GM12892 (cell line): ENCODE measurements around the gene LYPD6.

Experiments
- POLR2A ChIP-seq: IDR thresholded peaks from 2 replicates; pipeline ENCODE4 v1.6.1; 2011; ENCODE audit warnings: low read depth, low read length, control low read depth
- POLR2AphosphoS5 ChIP-seq: IDR thresholded peaks from 2 replicates; pipeline ENCODE4 v1.6.1; 2011; ENCODE audit warnings: low read depth, low read length, control low read depth

GRCh38 chr2:149428783-149429182 lies 98.4 kb downstream of the LYPD6 start:
- TF ChIP-seq POLR2AphosphoS5 (no peak), POLR2A (no peak)
